ENCODE results near the gene DLL1.

DNA sequence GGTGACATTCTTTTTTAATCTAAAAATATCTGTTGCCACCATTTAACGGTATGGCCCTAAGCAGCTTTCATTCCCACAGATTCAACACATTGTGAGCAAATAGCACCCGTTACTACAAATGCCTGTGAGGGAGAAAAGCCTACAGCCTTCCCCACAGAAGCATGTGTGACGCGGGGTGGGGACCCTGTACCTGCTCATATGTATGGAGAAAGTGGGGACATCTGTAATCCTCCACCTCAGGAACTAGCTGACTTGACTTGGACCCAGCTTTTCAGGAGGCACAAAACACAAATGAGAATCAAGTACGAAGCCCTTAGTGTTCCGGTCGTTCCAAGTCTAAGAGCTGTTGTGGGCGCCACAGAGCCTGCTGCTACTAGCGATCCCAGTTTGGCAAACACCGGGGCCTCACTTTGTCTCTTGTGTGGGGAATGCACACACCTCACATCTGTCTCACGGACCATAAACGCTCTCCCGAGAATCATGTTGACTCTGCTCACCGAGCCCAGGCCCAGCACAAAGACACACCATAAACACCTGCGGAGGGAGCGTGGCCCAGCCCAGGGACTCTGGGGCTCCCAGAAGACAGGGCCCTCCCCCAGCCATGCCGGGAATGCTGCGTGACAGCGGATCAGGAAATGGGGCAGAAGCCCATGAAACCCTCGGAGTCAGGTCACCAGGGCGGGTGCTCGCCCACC lies 21.6 kb downstream of the DLL1 start:
- TF ChIP-seq EZH2 (IDR thresholded peaks at IDR 0.05; ENCODE audit: borderline replicate concordance, low read length) = no peak
- TF ChIP-seq, protein P1, sequence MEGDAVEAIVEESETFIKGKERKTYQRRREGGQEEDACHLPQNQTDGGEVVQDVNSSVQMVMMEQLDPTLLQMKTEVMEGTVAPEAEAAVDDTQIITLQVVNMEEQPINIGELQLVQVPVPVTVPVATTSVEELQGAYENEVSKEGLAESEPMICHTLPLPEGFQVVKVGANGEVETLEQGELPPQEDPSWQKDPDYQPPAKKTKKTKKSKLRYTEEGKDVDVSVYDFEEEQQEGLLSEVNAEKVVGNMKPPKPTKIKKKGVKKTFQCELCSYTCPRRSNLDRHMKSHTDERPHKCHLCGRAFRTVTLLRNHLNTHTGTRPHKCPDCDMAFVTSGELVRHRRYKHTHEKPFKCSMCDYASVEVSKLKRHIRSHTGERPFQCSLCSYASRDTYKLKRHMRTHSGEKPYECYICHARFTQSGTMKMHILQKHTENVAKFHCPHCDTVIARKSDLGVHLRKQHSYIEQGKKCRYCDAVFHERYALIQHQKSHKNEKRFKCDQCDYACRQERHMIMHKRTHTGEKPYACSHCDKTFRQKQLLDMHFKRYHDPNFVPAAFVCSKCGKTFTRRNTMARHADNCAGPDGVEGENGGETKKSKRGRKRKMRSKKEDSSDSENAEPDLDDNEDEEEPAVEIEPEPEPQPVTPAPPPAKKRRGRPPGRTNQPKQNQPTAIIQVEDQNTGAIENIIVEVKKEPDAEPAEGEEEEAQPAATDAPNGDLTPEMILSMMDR (conservative IDR thresholded peaks at IDR 0.05 in 1 of 2, IDR thresholded peaks at IDR 0.05 in 1 of 2; ENCODE audit: extremely low read depth in 1 of 2, insufficient read depth in 1 of 2, low read depth in 1 of 2, low read length in 2 of 2) = no peak
